GM19238 (cell line): Measurements from ENCODE around the gene LIMS1.
"Not testable (repeated sequence)": the region's sequence is repeated elsewhere in the genome, so short reads cannot be mapped to it uniquely, and the experiment has no call there.

Source experiments
- DNase-seq: peaks from one replicate; pipeline ENCODE4 v3.0.0; 2011; ENCODE audit warnings: low spot score; ENCODE audit not compliant: insufficient read length

Gene LIMS1

DNA sequence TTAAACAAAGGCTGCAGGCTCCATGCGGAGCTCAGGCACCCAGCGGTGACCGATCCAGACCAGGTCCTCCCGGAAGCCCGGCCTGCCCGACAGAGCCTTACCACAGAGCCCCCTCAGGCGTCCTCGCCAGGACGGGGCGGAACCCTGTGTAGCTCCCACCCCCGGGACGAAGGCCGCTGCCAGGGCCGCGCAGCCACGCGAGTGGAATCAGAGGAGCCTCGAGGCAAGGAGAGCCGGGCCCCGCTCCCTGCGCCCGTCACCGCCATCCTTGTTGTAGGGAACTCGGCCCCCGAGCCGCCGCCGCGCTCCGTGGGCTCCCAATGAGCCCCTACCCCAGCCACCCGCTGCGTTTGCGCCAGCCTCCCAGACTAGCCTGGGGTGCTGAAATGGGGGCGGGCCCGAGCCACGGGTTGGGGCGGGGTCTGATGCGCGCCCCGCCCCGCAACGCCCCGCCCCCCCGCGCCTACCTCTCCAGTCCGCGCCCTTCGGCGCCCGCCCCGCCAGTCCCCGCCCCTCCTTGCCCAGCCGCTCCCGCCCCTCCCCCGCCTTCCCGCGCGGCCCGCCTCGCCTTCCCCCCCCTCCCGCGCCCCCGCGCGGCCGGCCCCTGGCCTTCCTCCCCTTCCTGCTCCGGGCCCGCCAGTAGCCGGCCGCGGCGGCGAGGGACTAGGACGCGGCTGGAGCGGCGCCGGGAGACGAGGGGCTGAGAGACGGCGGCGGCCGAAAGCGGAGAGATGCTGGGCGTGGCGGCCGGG, at the start of gene LIMS1:
TSS of gene LIMS1 (plus strand) at position 639 of the 752 bp plus-strand sequence. CDS start at position 732, 93 bp downstream.
- peak; percentile 89 for DNase-seq

- no peak for DNase-seq
Measured at GRCh38 chr2:108485253-108485652, 49.0 kb upstream of the LIMS1 start.

- no peak for DNase-seq
Measured at GRCh38 chr2:108490506-108491122, 43.7 kb upstream of the LIMS1 start.

DNA sequence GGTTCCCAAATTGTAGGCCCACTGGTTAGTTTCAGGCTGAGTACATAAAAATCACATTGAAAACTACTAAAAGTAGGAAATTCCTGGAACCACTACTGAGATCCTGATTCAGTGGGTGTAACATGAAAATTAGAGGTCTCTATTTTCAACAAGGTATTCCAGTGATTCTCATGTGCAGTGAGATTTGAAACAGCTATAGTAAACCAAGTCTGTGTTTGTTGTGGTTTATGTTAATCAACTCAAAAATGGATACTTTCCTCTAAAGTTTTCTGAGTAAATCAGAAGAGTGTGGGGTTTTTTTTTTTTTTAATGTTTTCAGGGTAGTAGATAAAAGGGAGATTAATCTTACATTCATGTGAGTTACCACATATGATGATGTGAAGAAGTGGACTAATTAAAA, 42.4 kb upstream of the LIMS1 start:
- no peak for DNase-seq

GRCh38 chr2:108492364-108492763, 41.9 kb upstream of the LIMS1 start:
- DNase-seq, result no peak

- not testable (repeated sequence) for DNase-seq
Measured at GRCh38 chr2:108496167-108496566, 38.1 kb upstream of the LIMS1 start.

GRCh38 chr2:108507620-108508019, 26.6 kb upstream of the LIMS1 start:
- DNase-seq, result not testable (repeated sequence)

DNA sequence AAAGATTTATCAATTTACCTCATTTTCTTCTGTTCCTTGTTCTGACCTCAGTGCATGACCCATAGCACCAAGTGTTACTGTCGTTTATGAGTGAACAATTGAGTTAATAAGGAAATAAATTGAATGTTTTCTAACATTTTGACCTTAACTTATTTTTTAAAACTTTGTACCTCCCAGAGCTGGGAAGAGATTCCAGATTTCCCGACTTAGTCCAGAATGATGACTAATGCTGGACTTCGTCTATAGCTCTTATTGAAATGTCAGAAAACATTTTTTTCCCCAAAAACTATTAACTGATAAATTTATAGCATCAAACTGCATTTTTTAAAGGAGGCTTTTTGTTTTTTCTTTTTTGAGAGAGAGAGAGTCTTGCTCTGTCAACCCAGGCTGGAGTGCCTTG, 21.8 kb upstream of the LIMS1 start:
- DNase-seq, result not testable (repeated sequence)

DNA sequence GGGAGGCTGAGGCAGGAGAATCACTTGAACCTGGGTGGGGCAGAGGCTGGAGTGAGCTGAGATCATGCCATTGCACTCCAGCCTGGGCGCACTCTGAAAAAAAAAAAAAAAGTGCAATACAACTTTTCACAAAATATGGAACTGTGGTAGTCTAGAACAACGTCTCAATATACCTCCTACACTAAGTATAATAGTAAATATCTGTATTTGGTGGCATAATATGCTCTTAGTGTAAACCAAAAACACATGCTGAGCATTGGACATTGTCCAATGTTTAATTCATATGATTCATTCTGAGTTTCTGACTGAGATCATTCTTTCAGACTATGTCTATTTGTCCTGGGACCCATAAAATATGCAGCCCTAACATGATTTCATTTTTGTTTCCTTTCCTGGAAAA, 19.8 kb upstream of the LIMS1 start:
- DNase-seq, result not testable (repeated sequence)

- not testable (repeated sequence) for DNase-seq
Measured at GRCh38 chr2:108524688-108525087, 9.6 kb upstream of the LIMS1 start.

GRCh38 chr2:108525258-108525657, 9.0 kb upstream of the LIMS1 start:
- not testable (repeated sequence) for DNase-seq

- no peak for DNase-seq
Measured at GRCh38 chr2:108531674-108532055, 2.6 kb upstream of the LIMS1 start.

DNA sequence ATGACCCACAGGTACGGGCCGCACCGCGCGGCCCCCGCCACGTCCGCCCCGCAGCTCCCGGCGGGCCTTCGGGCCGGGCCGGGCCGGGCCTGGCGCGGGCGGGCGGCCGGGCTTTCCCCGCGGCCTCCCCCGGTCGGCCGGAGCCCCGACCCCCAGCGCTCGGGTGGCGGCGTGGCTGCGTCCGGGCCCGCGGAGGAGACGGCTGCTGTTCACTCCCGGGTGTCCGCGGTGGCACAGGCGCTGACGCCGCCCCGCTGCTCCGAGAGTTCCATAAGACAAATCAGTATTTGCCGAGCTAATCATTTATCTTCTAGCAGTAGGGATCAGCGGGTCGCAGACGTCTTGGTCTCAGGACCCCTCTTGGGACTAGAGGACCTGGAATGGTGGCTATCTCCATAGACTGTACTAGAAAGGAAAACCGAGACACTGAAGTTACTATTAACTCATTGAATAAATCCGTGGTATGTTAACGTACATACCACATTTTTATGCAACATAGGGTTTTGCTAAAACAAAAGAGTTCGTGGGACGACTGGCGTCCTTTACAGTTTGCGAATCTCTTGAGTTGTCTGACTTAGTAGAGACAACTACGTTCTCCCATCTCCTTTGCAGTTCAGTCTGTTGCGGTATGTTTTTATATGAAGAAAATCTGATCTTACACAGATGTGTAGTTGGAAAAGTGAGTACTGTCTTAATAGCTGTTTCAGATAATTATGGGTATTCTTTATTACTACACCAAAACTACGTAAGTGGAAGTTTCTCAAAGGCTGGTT, 500 bp downstream of the LIMS1 start:
- DNase-seq, result peak; percentile 42

DNA sequence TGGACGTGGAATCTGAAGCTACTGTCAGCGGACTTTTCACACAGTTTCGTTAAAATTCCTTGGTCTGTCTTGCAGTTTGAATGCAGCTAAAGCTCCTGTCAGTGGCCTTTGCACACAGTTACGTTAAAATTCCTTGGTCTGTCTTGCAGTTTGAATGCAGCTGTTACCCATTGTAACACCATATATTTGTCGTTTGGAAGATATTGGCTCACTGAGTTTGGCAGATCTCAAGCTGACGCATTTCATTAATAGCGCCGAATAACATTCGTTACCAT, 1.0 kb downstream of the LIMS1 start:
- no peak for DNase-seq

GRCh38 chr2:108536133-108536780, 2.0 kb downstream of the LIMS1 start:
- DNase-seq, result no peak

DNA sequence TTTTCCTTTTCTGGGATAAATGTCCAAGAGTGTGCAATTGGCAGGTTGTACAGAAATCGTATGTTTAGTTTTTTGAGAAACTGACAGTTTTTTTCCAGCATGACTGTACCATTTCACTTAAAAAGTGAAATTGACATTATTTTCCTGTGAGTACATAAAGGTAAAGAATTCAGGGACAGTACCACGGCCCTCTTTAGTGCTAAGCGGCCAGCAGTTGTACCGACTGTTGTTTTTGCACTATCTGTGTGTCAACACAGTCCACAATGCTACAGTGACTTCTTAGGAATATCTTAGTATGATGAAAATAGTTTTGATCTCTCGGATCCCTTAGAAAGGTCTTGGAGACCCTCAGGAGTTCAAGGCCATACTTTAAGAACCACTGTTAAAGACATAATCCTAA, 2.6 kb downstream of the LIMS1 start:
- DNase-seq, result no peak

GRCh38 chr2:108538000-108538625, 3.8 kb downstream of the LIMS1 start:
- no peak for DNase-seq

- DNase-seq, result no peak
Measured at GRCh38 chr2:108541451-108541850, 7.2 kb downstream of the LIMS1 start.

- no peak for DNase-seq
Measured at GRCh38 chr2:108542071-108542470, 7.8 kb downstream of the LIMS1 start.

- no peak for DNase-seq
Measured at GRCh38 chr2:108547606-108548005, 13.3 kb downstream of the LIMS1 start.

GRCh38 chr2:108548208-108549003, 14.1 kb downstream of the LIMS1 start:
- DNase-seq, result no peak
